Myocyte (in vitro differentiated cells): ENCODE results near the gene DNM3. TPM values are rescaled to one million over a fixed set of nuclear protein-coding genes. Genes with fewer than 3 reads are reported as not detected.
"Not testable (repeated sequence)": the region's sequence is repeated elsewhere in the genome, so short reads cannot be mapped to it uniquely, and the experiment has no call there.

Source experiments
- DNase-seq: peaks from one replicate; pipeline ENCODE4 v3.0.0-alpha.2; 2012; ENCODE audit warnings: low read depth
- total RNA-seq: library from RNA; depleted of rRNA; stranded (reverse); fragments of >200 nt; gene quantifications from 2 replicates; pipeline ENCODE4 v1.2.3, GENCODE V29; 2014

The DNM3 gene
- total RNA-seq, 1 donor from 2014 or later, result 0.62 TPM

- no peak for DNase-seq
Measured at GRCh38 chr1:172018727-172019311, 177.5 kb downstream of the DNM3 start.

- DNase-seq, result no peak
Measured at GRCh38 chr1:172019976-172020375, 178.7 kb downstream of the DNM3 start.

- DNase-seq, result no peak
Measured at GRCh38 chr1:172024516-172024915, 183.2 kb downstream of the DNM3 start.

- not testable (repeated sequence) for DNase-seq
Measured at GRCh38 chr1:172024944-172025738, 183.8 kb downstream of the DNM3 start.

- DNase-seq, result no peak
Measured at GRCh38 chr1:172040466-172040865, 199.2 kb downstream of the DNM3 start.

GRCh38 chr1:172041102-172041501, 199.8 kb downstream of the DNM3 start:
- DNase-seq, result no peak

- DNase-seq, result peak; percentile 38
Measured at GRCh38 chr1:172041742-172042141, 200.4 kb downstream of the DNM3 start.

- no peak for DNase-seq
Measured at GRCh38 chr1:172043900-172044299, 202.6 kb downstream of the DNM3 start.

GRCh38 chr1:172051898-172052297, 210.6 kb downstream of the DNM3 start:
- no peak for DNase-seq

- DNase-seq, result peak; percentile 18
Measured at GRCh38 chr1:172054172-172054571, 212.9 kb downstream of the DNM3 start.

GRCh38 chr1:172055816-172056419, 214.6 kb downstream of the DNM3 start:
- not testable (repeated sequence) for DNase-seq

GRCh38 chr1:172068334-172068733, 227.0 kb downstream of the DNM3 start:
- no peak for DNase-seq

- no peak for DNase-seq
Measured at GRCh38 chr1:172069051-172069450, 227.8 kb downstream of the DNM3 start.

- DNase-seq, result peak; percentile 55
Measured at GRCh38 chr1:172069534-172069933, 228.2 kb downstream of the DNM3 start.

- peak; percentile 3 for DNase-seq
Measured at GRCh38 chr1:172070055-172070454, 228.8 kb downstream of the DNM3 start.

GRCh38 chr1:172071746-172072145, 230.4 kb downstream of the DNM3 start:
- DNase-seq, result no peak

- DNase-seq, result not testable (repeated sequence)
Measured at GRCh38 chr1:172079859-172080258, 238.6 kb downstream of the DNM3 start.

GRCh38 chr1:172083191-172083590, 241.9 kb downstream of the DNM3 start:
- no peak for DNase-seq

- DNase-seq, result no peak
Measured at GRCh38 chr1:172084876-172085275, 243.6 kb downstream of the DNM3 start.

- DNase-seq, result no peak
Measured at GRCh38 chr1:172085317-172085716, 244.0 kb downstream of the DNM3 start.

- no peak for DNase-seq
Measured at GRCh38 chr1:172086137-172086536, 244.8 kb downstream of the DNM3 start.

GRCh38 chr1:172088256-172088655, 247.0 kb downstream of the DNM3 start:
- no peak for DNase-seq
